ENCODE data around the gene FAM131A. TPM values are rescaled to one million over a fixed set of nuclear protein-coding genes. Genes with fewer than 3 reads are reported as not detected.

Gene FAM131A
- total RNA-seq: 10 to 100 TPM in 6 of 8 experiments, 1 to 10 TPM in 2; 7.1 to 46.1 (median 30.7) TPM

DNA sequence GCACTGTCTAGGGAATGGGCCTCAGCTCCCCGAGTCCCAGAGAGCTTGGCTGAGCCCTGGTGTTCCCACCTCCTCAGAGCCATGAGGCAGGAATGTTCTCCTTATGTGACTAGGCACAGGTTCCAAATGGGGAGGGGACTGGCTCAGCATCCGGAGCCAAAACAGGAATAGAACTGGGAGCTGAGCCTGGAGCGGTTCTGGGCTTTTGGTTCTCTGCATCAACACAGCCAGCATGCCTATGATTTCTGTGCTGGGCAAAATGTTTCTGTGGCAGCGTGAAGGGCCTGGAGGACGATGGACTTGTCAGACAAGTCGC is at the start of gene FAM131A:
Gene FAM131A, plus strand, starts transcription at position 202 of the 316 bp plus-strand sequence. Its CDS starts 31 bp downstream, at position 233.
- Histone ChIP-seq H3K27ac (peak within 1 kb of the TSS; percentile 96 to 97), H3K4me1 (replicated peaks in 1 of 2) (peaks cover 25 to 28% of the 10 kb centered on the region in 2 donors), H3K4me3 (peak within 1 kb of the TSS; percentile 75 to 94 (median 83))
- no peak for ATAC-seq (replicated peaks in 6 of 8)
- in situ Hi-C loops (cut with MboI; ENCODE audit: low pct_unique_long_range_greater_than_20kb in 2 of 9, low sequenced_read_pairs in 9 of 9, unreplicated experiment in 9 of 9): no loop called here
- WGBS, 10 experiments: 43 to 94% (median 67%) methylated on average over 1 to 5 of the region's 6 CpGs; no CpG with 5 or more reads in 2 of the 10 experiments

DNA sequence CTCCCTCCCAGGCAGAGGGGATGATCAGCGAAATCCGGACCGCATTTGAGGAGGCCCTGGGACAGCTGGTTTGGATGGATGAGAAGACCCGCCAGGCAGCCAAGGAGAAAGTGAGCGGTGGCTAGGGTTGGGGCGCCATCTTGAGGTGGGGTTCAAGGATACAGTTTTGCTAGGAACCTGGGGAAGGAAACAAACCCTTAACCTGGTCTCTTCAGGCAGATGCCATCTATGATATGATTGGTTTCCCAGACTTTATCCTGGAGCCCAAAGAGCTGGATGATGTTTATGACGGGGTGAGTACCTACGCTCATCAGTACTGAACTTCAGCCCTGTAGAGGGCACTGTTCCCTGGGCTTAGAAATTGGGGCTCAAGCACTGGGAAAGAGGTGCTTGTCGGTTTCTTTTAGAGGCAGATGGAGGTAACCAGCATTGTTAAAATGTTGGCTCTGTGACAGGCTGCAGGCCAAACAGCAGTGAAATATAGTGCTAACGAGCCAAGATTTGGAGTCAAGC is 47.9 kb upstream of the FAM131A start:
- in situ Hi-C loops (cut with MboI; ENCODE audit: low pct_unique_long_range_greater_than_20kb in 2 of 9, low sequenced_read_pairs in 9 of 9, unreplicated experiment in 9 of 9): loop anchor here in 1 of 9 experiments (25.0 kb wide), 2 partner anchors 277 to 377 kb away; partner anchors contain the start of gene ABCC5

GRCh38 chr3:184290331-184290730 is 47.1 kb upstream of the FAM131A start:
- in situ Hi-C loops (cut with MboI; ENCODE audit: low pct_unique_long_range_greater_than_20kb in 2 of 9, low sequenced_read_pairs in 9 of 9, unreplicated experiment in 9 of 9): loop anchor here in 1 of 9 experiments (25.0 kb wide), 2 partner anchors 278 to 378 kb away; partner anchors contain the start of gene ABCC5
- 80 to 100% (median 85%) methylated on average over 1 to 6 of the region's 10 CpGs; no CpG with 5 or more reads in 6 of the 10 experiments for WGBS, 10 experiments
- H3K4me3 ChIP-seq: no peak overlapping the region
- no peak for ATAC-seq (replicated peaks in 6 of 8)
- H3K4me1 ChIP-seq (replicated peaks in 1 of 2): no peaks in the 10 kb centered on the region
- H3K27ac ChIP-seq: no peak overlapping the region

More for the DNA sequence above, 47.9 kb upstream of the FAM131A start:
- Histone ChIP-seq H3K4me3 (no peak overlapping the region), H3K27ac (no peak overlapping the region), H3K4me1 (replicated peaks in 1 of 2) (peaks cover 2% of the 10 kb centered on the region in 2 donors)
- peak in 3 of 8 experiments; percentile 66 to 87 (median 71) for ATAC-seq (replicated peaks in 6 of 8)
- WGBS, 10 experiments: 0 to 60% (median 10%) methylated on average over 1 to 6 of the region's 10 CpGs; no CpG with 5 or more reads in 2 of the 10 experiments

DNA sequence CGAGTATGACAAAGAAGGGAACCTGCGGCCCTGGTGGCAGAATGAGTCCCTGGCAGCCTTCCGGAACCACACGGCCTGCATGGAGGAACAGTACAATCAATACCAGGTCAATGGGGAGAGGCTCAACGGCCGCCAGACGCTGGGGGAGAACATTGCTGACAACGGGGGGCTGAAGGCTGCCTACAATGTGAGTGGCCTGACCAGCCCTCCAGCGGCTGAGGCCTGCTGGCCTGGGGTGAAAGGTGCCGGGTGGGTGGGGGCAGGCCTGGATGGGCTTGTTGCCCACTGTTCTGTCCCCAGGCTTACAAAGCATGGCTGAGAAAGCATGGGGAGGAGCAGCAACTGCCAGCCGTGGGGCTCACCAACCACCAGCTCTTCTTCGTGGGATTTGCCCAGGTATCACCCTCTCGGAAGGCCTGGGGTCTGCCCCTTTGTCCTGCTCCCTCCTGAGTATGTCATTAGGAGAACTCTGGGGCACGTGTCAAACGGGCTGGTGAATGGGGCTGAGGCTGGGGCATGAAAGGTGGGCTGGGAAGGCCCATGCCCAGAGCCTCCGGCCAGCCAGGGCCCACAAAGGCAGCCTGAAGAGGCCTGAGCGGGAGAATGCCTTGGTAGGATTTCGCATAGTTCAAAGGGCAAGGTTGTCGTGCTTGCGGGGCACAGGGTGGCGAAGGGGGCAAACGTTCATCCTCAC is 46.2 kb upstream of the FAM131A start:
- in situ Hi-C loops (cut with MboI; ENCODE audit: low pct_unique_long_range_greater_than_20kb in 2 of 9, low sequenced_read_pairs in 9 of 9, unreplicated experiment in 9 of 9): loop anchor here in 1 of 9 experiments (25.0 kb wide), 2 partner anchors 279 to 379 kb away; partner anchors contain the start of gene ABCC5
- WGBS, 10 experiments: 67 to 100% (median 80%) methylated on average over 1 to 2 of the region's 22 CpGs; no CpG with 5 or more reads in 7 of the 10 experiments
- no peak for ATAC-seq (replicated peaks in 6 of 8)
- Histone ChIP-seq H3K4me3 (no peak overlapping the region), H3K27ac (no peak overlapping the region), H3K4me1 (replicated peaks in 1 of 2) (no peaks in the 10 kb centered on the region)

DNA sequence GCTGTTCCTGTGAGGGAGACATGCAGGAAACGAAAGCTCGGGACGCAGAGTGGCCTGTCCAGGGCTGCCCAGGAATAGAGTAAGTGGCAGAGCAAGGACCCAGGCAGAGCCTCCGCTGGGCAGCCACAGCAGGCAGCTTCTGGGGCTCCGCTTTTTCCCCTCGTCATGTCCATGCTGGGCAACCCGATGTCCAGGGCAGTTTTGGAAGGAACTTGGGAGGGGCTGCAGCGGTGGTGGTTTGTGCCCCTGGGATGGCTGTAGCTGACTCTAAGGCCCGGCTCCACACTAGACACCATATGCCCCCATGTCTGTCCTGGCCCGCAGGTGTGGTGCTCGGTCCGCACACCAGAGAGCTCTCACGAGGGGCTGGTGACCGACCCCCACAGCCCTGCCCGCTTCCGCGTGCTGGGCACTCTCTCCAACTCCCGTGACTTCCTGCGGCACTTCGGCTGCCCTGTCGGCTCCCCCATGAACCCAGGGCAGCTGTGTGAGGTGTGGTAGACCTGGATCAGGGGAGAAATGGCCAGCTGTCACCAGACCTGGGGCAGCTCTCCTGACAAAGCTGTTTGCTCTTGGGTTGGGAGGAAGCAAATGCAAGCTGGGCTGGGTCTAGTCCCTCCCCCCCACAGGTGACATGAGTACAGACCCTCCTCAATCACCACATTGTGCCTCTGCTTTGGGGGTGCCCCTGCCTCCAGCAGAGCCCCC is 45.5 kb upstream of the FAM131A start:
- 40 to 100% (median 83%) methylated on average over 1 to 2 of the region's 21 CpGs; no CpG with 5 or more reads in 5 of the 10 experiments for WGBS, 10 experiments
- in situ Hi-C loops (cut with MboI; ENCODE audit: low pct_unique_long_range_greater_than_20kb in 2 of 9, low sequenced_read_pairs in 9 of 9, unreplicated experiment in 9 of 9): loop anchor here in 1 of 9 experiments (25.0 kb wide), 2 partner anchors 280 to 380 kb away; partner anchors contain the start of gene ABCC5
- ATAC-seq (replicated peaks in 6 of 8): no peak
- H3K4me1 ChIP-seq (replicated peaks in 1 of 2): no peaks in the 10 kb centered on the region
- no peak overlapping the region for H3K4me3 ChIP-seq
- H3K27ac ChIP-seq: no peak overlapping the region

- H3K4me1 ChIP-seq (replicated peaks in 1 of 2): peaks cover 5 to 10% of the 10 kb centered on the region in 2 donors
- in situ Hi-C loops (cut with MboI; ENCODE audit: low pct_unique_long_range_greater_than_20kb in 2 of 9, low sequenced_read_pairs in 9 of 9, unreplicated experiment in 9 of 9): loop anchor here in 1 of 9 experiments (25.0 kb wide), 2 partner anchors 283 to 383 kb away; partner anchors contain the start of gene ABCC5
- WGBS, 10 experiments: 0 to 53% (median 23%) methylated on average over 1 to 3 of the region's 3 CpGs; no CpG with 5 or more reads in 2 of the 10 experiments
- ATAC-seq (replicated peaks in 6 of 8): no peak
- no peak overlapping the region for H3K27ac ChIP-seq
- H3K4me3 ChIP-seq: no peak overlapping the region
These were observed 41.6 kb upstream of the FAM131A start for GRCh38 chr3:184295771-184296170.

- Histone ChIP-seq H3K27ac (no peak overlapping the region), H3K4me3 (no peak overlapping the region), H3K4me1 (replicated peaks in 1 of 2) (peaks cover 5 to 11% of the 10 kb centered on the region in 2 donors)
- ATAC-seq (replicated peaks in 6 of 8): no peak
- 65 to 100% (median 85%) methylated on average over 1 to 6 of the region's 7 CpGs; no CpG with 5 or more reads in 1 of the 10 experiments for WGBS, 10 experiments
- in situ Hi-C loops (cut with MboI; ENCODE audit: low pct_unique_long_range_greater_than_20kb in 2 of 9, low sequenced_read_pairs in 9 of 9, unreplicated experiment in 9 of 9): loop anchor here in 1 of 9 experiments (25.0 kb wide), 2 partner anchors 284 to 384 kb away; partner anchors contain the start of gene ABCC5
These were observed 40.8 kb upstream of the FAM131A start for GRCh38 chr3:184296616-184297015.

DNA sequence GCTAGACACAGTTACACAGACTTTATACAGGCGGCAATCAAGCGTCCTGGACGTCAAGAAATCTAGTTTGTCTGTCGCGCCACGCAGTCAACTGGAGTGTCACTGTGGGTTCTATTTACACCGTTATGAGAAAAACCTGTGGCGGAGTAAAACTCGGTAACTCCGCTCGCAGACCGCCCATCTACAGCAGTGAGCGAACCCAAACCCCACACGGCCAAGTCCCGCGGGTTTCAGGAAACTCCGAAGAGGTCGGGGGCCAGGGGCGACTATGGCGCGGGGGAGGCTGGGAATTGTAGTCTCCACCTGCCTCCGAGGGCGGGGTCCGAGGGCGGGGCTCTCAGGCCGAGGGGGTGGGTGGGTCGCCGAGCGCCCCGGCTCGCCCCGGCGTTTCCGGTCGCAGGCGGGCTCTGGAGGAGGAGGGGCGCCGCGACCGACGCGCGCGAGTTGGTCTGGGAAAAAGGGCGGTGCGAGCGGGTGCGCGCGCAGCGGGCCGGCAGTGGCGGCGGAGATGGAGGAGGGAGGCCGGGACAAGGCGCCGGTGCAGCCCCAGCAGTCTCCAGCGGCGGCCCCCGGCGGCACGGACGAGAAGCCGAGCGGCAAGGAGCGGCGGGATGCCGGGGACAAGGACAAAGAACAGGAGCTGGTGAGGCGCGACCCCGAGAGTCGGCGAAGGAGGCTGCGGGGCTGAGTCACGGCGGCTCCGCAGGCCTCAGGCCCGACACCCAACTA is 38.5 kb upstream of the FAM131A start, which contains the start of gene PSMD2:
Gene PSMD2, plus strand, starts transcription at position 483 of the 729 bp plus-strand sequence. Its CDS starts 26 bp downstream, at position 509.
- WGBS, 10 experiments: 0 to 6% (median 0%) methylated on average over 3 to 6 of the region's 78 CpGs; no CpG with 5 or more reads in 6 of the 10 experiments
- in situ Hi-C loops (cut with MboI; ENCODE audit: low pct_unique_long_range_greater_than_20kb in 2 of 9, low sequenced_read_pairs in 9 of 9, unreplicated experiment in 9 of 9): loop anchor here in 1 of 9 experiments (25.0 kb wide), 2 partner anchors 287 to 387 kb away; partner anchors contain the start of gene ABCC5
- ATAC-seq (replicated peaks in 6 of 8): peak; percentile 92 to 97 (median 95)
- peak within 1 kb of the TSS; percentile 58 to 86 (median 73) for H3K4me3 ChIP-seq
- H3K4me1 ChIP-seq (replicated peaks in 1 of 2): peaks cover 5 to 11% of the 10 kb centered on the region in 2 donors
- peak within 1 kb of the TSS; percentile 67 to 72 for H3K27ac ChIP-seq

DNA sequence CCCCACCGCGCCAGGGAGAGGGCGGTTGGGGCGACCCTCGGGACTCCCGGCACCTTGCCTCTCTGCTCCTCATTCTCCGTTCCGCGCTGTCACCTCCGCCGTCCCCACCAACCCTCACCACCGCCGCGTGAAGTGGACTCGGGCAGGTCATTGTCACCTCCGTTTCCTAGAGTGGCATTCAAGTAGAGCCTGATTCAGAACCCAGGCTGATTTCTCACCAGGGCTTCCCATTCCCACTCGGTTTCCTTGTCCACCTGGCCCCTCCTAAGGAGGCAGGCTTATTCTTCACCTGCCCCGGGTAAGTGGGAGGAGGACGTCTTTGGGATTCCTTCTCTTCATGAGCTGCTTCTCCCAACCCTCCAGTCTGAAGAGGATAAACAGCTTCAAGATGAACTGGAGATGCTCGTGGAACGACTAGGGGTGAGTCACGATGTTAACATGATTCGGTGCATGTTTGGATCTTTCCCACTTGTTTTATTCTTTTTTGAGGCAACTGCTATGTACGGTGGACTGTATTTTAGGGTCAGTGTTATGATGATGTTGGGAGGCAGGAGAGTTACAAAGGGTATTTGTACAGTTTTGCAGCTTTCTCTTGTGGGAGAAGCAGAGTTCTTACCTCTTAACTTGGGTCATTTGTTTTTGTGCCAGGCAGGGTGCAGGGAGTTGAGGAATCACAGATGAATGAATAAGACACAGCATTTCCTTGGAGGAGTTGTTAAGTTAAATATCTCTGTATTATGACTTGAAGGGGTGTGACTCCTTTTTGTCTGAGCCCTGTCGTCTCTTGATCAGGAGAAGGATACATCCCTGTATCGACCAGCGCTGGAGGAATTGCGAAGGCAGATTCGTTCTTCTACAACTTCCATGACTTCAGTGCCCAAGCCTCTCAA is 37.7 kb upstream of the FAM131A start:
- 0 to 100% (median 25%) methylated on average over 1 to 12 of the region's 29 CpGs; no CpG with 5 or more reads in 2 of the 10 experiments for WGBS, 10 experiments
- in situ Hi-C loops (cut with MboI; ENCODE audit: low pct_unique_long_range_greater_than_20kb in 2 of 9, low sequenced_read_pairs in 9 of 9, unreplicated experiment in 9 of 9): loop anchor here in 1 of 9 experiments (25.0 kb wide), 2 partner anchors 287 to 387 kb away; partner anchors contain the start of gene ABCC5
- ATAC-seq (replicated peaks in 6 of 8): peak in 2 of 8 experiments; percentile 13 to 18
- H3K4me3 ChIP-seq: peak overlapping the region; percentile 58 to 86 (median 73)
- H3K27ac ChIP-seq: peak overlapping the region; percentile 67 to 72
- peaks cover 5 to 11% of the 10 kb centered on the region in 2 donors for H3K4me1 ChIP-seq (replicated peaks in 1 of 2)

- Histone ChIP-seq H3K4me1 (replicated peaks in 1 of 2) (peaks cover 5 to 11% of the 10 kb centered on the region in 2 donors), H3K27ac (no peak overlapping the region), H3K4me3 (peak overlapping the region in 4 of 5 donors; percentile 61 to 86 (median 77))
- in situ Hi-C loops (cut with MboI; ENCODE audit: low pct_unique_long_range_greater_than_20kb in 2 of 9, low sequenced_read_pairs in 9 of 9, unreplicated experiment in 9 of 9): no loop called here
- 0 to 100% (median 72%) methylated on average over 1 to 3 of the region's 3 CpGs for WGBS, 10 experiments
- ATAC-seq (replicated peaks in 6 of 8): no peak
These were observed 37.1 kb upstream of the FAM131A start for GRCh38 chr3:184300378-184300720.

GRCh38 chr3:184305577-184305976 is 31.8 kb upstream of the FAM131A start:
- H3K27ac ChIP-seq: no peak overlapping the region
- H3K4me1 ChIP-seq (replicated peaks in 1 of 2): peaks cover 0 to 3% of the 10 kb centered on the region in 2 donors
- in situ Hi-C loops (cut with MboI; ENCODE audit: low pct_unique_long_range_greater_than_20kb in 2 of 9, low sequenced_read_pairs in 9 of 9, unreplicated experiment in 9 of 9): no loop called here
- H3K4me3 ChIP-seq: no peak overlapping the region
- ATAC-seq (replicated peaks in 6 of 8): peak in 6 of 8 experiments; percentile 30 to 81 (median 49)
- WGBS, 10 experiments: 43 to 100% (median 75%) methylated on average over 1 of the region's 1 CpG; no CpG with 5 or more reads in 5 of the 10 experiments
